ENCODE data around the gene PVALB. TPM values are rescaled to one million over a fixed set of nuclear protein-coding genes. Genes with fewer than 3 reads are reported as not detected.

PVALB gene
- total RNA-seq, 3 donors from 2014 or later: 1.8 TPM; not detected in 2

- Histone ChIP-seq H3K27ac (no peak overlapping the region), H3K4me1 (no peaks in the 10 kb centered on the region), H3K27me3 (no peaks in the 10 kb centered on the region), H3K36me3 (no peaks in the 10 kb centered on the region), H3K4me3 (no peak overlapping the region), H3K9me3 (no peaks in the 10 kb centered on the region)
- DNase-seq (ENCODE audit: low spot score in 2 of 2): no peak
- intact Hi-C loops (cut with DNase I; ENCODE audit: low total_unique reads): loop anchor here (10.0 kb wide), 1 partner anchor 187 kb away; no protein-coding TSS in a partner anchor
- TF ChIP-seq POLR2A (IDR thresholded peaks at IDR 0.05): no peak
- TF ChIP-seq POLR2AphosphoS5 (IDR thresholded peaks at IDR 0.05): no peak
- no peak for TF ChIP-seq CTCF (IDR thresholded peaks at IDR 0.05)
Measured at GRCh38 chr22:36797911-36798673, 18.7 kb downstream of the PVALB start.

- Histone ChIP-seq H3K27me3 (no peaks in the 10 kb centered on the region), H3K36me3 (no peaks in the 10 kb centered on the region), H3K9me3 (no peaks in the 10 kb centered on the region), H3K27ac (no peak overlapping the region), H3K4me1 (no peaks in the 10 kb centered on the region), H3K4me3 (no peak overlapping the region)
- DNase-seq (ENCODE audit: low spot score in 2 of 2): no peak
- TF ChIP-seq CTCF (IDR thresholded peaks at IDR 0.05) (no peak), POLR2A (IDR thresholded peaks at IDR 0.05) (no peak), POLR2AphosphoS5 (IDR thresholded peaks at IDR 0.05) (no peak)
- intact Hi-C loops (cut with DNase I; ENCODE audit: low total_unique reads): loop anchor here (10.0 kb wide), 1 partner anchor 187 kb away; no protein-coding TSS in a partner anchor
Measured at GRCh38 chr22:36797374-36797773, 19.5 kb downstream of the PVALB start.

- no peaks in the 10 kb centered on the region for H3K9me3 ChIP-seq
- intact Hi-C loops (cut with DNase I; ENCODE audit: low total_unique reads): loop anchor here (10.0 kb wide), 1 partner anchor 188 kb away; no protein-coding TSS in a partner anchor
- no peak for TF ChIP-seq CTCF (IDR thresholded peaks at IDR 0.05)
- no peak for TF ChIP-seq POLR2AphosphoS5 (IDR thresholded peaks at IDR 0.05)
- no peak for TF ChIP-seq POLR2A (IDR thresholded peaks at IDR 0.05)
- H3K36me3 ChIP-seq: no peaks in the 10 kb centered on the region
- H3K4me3 ChIP-seq: no peak overlapping the region
- H3K4me1 ChIP-seq: no peaks in the 10 kb centered on the region
- H3K27ac ChIP-seq: no peak overlapping the region
- no peak for DNase-seq (ENCODE audit: low spot score in 2 of 2)
- H3K27me3 ChIP-seq: no peaks in the 10 kb centered on the region
Measured at GRCh38 chr22:36796552-36797175, 20.2 kb downstream of the PVALB start.

- TF ChIP-seq POLR2A (IDR thresholded peaks at IDR 0.05) (no peak), CTCF (IDR thresholded peaks at IDR 0.05) (no peak), POLR2AphosphoS5 (IDR thresholded peaks at IDR 0.05) (no peak)
- Histone ChIP-seq H3K4me3 (no peak overlapping the region), H3K9me3 (no peaks in the 10 kb centered on the region), H3K27ac (no peak overlapping the region), H3K4me1 (no peaks in the 10 kb centered on the region), H3K27me3 (no peaks in the 10 kb centered on the region), H3K36me3 (no peaks in the 10 kb centered on the region)
- intact Hi-C loops (cut with DNase I; ENCODE audit: low total_unique reads): loop anchor here (10.0 kb wide), 1 partner anchor 189 kb away; no protein-coding TSS in a partner anchor
- DNase-seq (ENCODE audit: low spot score in 2 of 2): no peak
Measured at GRCh38 chr22:36795633-36796032, 21.2 kb downstream of the PVALB start.

- no peaks in the 10 kb centered on the region for H3K4me1 ChIP-seq
- intact Hi-C loops (cut with DNase I; ENCODE audit: low total_unique reads): loop anchor here (10.0 kb wide), 1 partner anchor 194 kb away; no protein-coding TSS in a partner anchor
- H3K9me3 ChIP-seq: no peaks in the 10 kb centered on the region
- DNase-seq (ENCODE audit: low spot score in 2 of 2): no peak
- no peak overlapping the region for H3K4me3 ChIP-seq
- H3K36me3 ChIP-seq: no peaks in the 10 kb centered on the region
- H3K27ac ChIP-seq: no peak overlapping the region
- TF ChIP-seq POLR2A (IDR thresholded peaks at IDR 0.05) (no peak), POLR2AphosphoS5 (IDR thresholded peaks at IDR 0.05) (no peak), CTCF (IDR thresholded peaks at IDR 0.05) (no peak)
- H3K27me3 ChIP-seq: peaks cover 0 to 7% of the 10 kb centered on the region in 2 donors
Measured at GRCh38 chr22:36790648-36791047, 26.2 kb downstream of the PVALB start.
